ENCODE measurements around the gene CITED4. TPM values are rescaled to one million over a fixed set of nuclear protein-coding genes. Genes with fewer than 3 reads are reported as not detected.

CITED4 gene
- total RNA-seq, 1 experiment from 2014 or later: not detected

DNA sequence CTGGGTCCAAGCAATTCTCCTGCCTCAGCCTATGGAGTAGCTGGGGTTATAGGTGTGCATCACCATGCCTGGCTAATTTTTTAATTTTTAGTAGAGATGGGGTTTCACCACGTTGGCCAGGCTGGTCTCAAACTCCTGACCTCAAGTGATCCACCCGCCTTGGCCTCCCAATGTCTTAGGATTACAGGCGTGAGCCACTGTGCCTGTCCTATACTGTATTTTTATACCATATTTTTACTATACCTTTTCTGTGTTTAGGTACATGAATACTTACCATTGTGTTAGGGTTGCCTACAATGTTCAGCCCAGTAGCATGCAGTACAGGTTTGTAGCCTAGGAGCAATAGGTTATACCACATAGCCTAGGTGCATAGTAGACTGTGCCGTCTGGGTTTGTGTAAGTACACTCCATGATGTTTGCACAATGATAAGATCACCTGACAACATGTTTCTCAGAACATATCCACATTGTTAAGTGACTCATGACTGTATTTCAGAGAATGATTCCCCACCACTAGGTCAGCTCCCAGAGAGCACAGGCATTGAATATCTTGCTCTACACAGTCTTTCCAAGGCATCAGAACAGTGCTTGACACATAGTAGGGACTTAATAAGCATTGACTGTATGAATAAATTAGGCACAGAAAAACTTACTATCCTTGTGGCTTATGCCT is 6.0 kb upstream of the CITED4 start:
- Histone ChIP-seq H3K4me2 (ENCODE audit: low read depth, low read length, poor library complexity, severe bottlenecking) (no peak overlapping the region), H3K9me2 (replicated peaks; ENCODE audit: insufficient read depth, low read length) (no peaks in the 10 kb centered on the region), H3K4me3 (ENCODE audit: low read length) (no peak overlapping the region), H3K27me3 (ENCODE audit: low read length) (peaks cover 4% of the 10 kb centered on the region; the same call in 1 of the 2 replicates), H3K9me3 (ENCODE audit: low read length) (no peaks in the 10 kb centered on the region), H3K4me1 (ENCODE audit: low read length) (peaks cover 9% of the 10 kb centered on the region), H2AFZ (ENCODE audit: low read length) (no peak overlapping the region), H4K20me1 (ENCODE audit: insufficient read depth, low read depth, low read length) (no peaks in the 10 kb centered on the region), H3K9ac (ENCODE audit: low read length) (no peak overlapping the region), H3K79me2 (ENCODE audit: low read length) (no peaks in the 10 kb centered on the region), H3K27ac (ENCODE audit: low read length) (no peak overlapping the region), H3K36me3 (ENCODE audit: insufficient read depth, low read length) (no peaks in the 10 kb centered on the region)
- no peak for DNase-seq

DNA sequence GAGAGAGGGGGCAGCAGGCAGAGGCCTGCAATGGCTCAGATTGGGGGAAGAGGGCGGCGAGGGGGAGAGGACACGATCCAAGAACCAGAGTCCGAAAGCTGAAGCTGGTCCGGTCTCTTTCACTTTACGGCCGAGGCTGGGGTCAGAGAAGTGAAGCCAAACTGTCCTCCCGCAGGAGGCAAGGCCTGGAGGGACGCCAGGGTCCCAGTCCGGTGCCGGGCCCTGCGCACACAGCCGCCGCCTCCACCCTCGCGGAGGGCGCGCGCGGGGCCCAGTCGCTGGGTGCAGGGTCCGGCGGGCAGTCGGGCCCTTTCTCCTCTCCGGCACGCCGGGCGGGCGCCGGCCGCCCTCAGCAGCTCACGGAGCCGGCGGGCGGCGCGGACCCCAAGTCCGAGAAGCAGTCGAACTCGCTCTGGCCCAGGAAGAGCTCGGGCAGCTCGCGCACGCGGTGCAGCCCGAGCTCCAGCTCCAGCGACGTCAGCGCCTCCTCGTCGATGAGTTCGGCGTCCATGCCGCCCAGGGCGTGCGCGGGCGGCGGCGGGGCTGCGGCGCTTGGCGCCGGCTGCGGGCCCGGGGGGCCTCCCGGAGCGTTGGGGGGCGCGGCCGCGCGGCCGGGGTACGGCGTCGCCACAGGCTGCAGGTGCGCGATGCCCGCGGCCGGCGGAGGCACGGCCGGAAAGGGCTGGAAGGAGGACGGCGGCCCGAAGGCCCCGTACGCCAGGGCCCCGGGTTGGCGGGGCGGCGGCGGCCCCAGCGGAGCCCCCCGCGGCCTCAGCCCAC is 749 bp downstream of the CITED4 start:
- Histone ChIP-seq H3K9me2 (replicated peaks; ENCODE audit: insufficient read depth, low read length) (no peaks in the 10 kb centered on the region), H3K9ac (ENCODE audit: low read length) (no peak overlapping the region), H3K4me1 (ENCODE audit: low read length) (peaks cover 9% of the 10 kb centered on the region), H3K79me2 (ENCODE audit: low read length) (no peaks in the 10 kb centered on the region), H3K27me3 (ENCODE audit: low read length) (no peaks in the 10 kb centered on the region), H3K4me3 (ENCODE audit: low read length) (no peak overlapping the region), H2AFZ (ENCODE audit: low read length) (no peak overlapping the region), H3K27ac (ENCODE audit: low read length) (no peak overlapping the region), H4K20me1 (ENCODE audit: insufficient read depth, low read depth, low read length) (no peaks in the 10 kb centered on the region), H3K9me3 (ENCODE audit: low read length) (no peaks in the 10 kb centered on the region), H3K4me2 (ENCODE audit: low read depth, low read length, poor library complexity, severe bottlenecking) (no peak overlapping the region), H3K36me3 (ENCODE audit: insufficient read depth, low read length) (no peaks in the 10 kb centered on the region)
- no peak for DNase-seq

DNA sequence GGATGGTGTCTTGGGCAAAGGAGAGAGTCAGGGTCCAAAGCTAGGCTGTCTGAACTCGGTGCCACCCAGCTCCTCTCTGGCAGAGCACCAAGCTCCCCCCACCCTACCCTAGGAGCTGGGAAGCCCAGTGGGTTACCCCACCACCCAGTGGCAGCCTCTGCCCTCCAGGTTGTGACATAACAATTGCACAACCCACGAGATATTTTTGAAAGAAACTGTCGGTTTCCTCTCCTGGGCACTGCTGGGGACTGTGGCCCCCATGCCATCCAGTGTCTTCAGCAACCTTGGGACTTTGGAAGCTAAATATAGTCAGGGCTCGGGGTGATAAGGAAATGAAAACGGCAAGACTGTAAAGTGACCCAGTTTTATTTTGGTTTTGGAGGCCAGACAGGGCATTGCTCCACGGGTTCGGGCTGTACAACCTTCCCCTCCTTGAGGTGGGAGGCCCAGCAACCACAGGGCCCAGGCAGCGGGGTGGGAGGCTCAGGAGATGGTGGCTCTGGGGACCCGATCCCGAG is 1.4 kb downstream of the CITED4 start:
- no peak overlapping the region for H3K4me2 ChIP-seq (ENCODE audit: low read depth, low read length, poor library complexity, severe bottlenecking)
- H2AFZ ChIP-seq (ENCODE audit: low read length): no peak overlapping the region
- H3K9ac ChIP-seq (ENCODE audit: low read length): no peak overlapping the region

DNA sequence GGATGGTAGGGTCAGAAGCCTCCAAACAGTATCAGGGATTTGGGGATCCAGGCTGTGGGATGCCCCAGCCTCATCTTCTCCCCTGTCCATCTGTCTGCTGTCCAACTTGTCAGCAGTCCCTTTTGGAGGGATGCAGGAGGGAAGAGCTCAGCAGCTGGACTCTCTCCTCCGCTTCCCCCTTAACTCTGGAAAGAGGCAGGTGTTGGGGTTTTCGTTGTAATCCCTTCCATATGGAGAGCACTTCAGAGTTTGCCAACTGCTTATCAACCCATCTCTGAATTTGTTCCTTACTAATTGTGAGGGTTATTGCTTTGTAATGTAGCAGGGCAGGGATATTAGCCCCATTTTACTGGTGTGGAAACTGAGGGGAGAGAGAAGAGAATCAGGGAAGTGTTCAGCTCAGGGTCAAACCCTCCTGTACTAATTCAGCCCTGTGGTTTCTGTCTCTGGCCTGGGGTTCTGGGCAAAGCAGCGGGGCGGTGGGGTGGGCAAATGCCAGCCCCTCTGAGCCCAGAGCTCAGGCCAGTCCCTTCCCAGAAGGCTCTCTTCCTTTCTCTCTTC is 3.2 kb downstream of the CITED4 start:
- Histone ChIP-seq H3K4me1 (ENCODE audit: low read length) (peaks cover 6% of the 10 kb centered on the region), H3K9ac (ENCODE audit: low read length) (no peak overlapping the region), H3K27ac (ENCODE audit: low read length) (no peak overlapping the region), H3K79me2 (ENCODE audit: low read length) (no peaks in the 10 kb centered on the region), H3K4me3 (ENCODE audit: low read length) (no peak overlapping the region), H3K36me3 (ENCODE audit: insufficient read depth, low read length) (no peaks in the 10 kb centered on the region), H3K9me2 (replicated peaks; ENCODE audit: insufficient read depth, low read length) (no peaks in the 10 kb centered on the region), H2AFZ (ENCODE audit: low read length) (no peak overlapping the region), H3K9me3 (ENCODE audit: low read length) (no peaks in the 10 kb centered on the region), H3K4me2 (ENCODE audit: low read depth, low read length, poor library complexity, severe bottlenecking) (no peak overlapping the region), H3K27me3 (ENCODE audit: low read length) (no peaks in the 10 kb centered on the region), H4K20me1 (ENCODE audit: insufficient read depth, low read depth, low read length) (no peaks in the 10 kb centered on the region)
- no peak for DNase-seq

More for the DNA sequence above, 1.4 kb downstream of the CITED4 start:
- Histone ChIP-seq H3K4me3 (ENCODE audit: low read length) (no peak overlapping the region), H3K27me3 (ENCODE audit: low read length) (no peaks in the 10 kb centered on the region), H3K9me2 (replicated peaks; ENCODE audit: insufficient read depth, low read length) (no peaks in the 10 kb centered on the region), H3K9me3 (ENCODE audit: low read length) (no peaks in the 10 kb centered on the region), H3K27ac (ENCODE audit: low read length) (no peak overlapping the region), H3K36me3 (ENCODE audit: insufficient read depth, low read length) (no peaks in the 10 kb centered on the region), H3K4me1 (ENCODE audit: low read length) (peaks cover 9% of the 10 kb centered on the region), H3K79me2 (ENCODE audit: low read length) (no peaks in the 10 kb centered on the region), H4K20me1 (ENCODE audit: insufficient read depth, low read depth, low read length) (no peaks in the 10 kb centered on the region)
- DNase-seq: no peak

DNA sequence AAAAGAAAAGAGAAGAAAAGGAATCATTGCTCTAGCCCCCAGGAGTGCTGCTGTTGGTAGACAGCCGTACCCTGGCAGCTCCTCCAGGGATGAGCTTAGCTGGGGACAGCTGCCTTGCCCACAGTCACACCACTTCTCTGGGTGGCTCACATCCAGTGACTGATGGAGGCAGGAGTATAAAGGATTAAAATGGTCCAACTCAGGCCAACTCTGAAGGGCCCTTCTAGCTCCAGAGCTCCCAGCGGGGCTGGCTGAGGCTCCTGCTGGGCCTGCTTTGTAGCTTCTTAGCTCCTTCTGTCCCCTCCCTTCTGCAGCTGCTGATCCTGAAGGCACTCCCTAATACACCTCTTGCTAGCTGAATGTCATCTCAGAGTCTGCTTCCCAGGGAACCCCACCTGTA is 4.4 kb downstream of the CITED4 start:
- Histone ChIP-seq H3K27me3 (ENCODE audit: low read length) (no peaks in the 10 kb centered on the region), H3K9me3 (ENCODE audit: low read length) (no peaks in the 10 kb centered on the region), H3K9me2 (replicated peaks; ENCODE audit: insufficient read depth, low read length) (no peaks in the 10 kb centered on the region), H3K36me3 (ENCODE audit: insufficient read depth, low read length) (no peaks in the 10 kb centered on the region), H3K9ac (ENCODE audit: low read length) (no peak overlapping the region), H3K4me3 (ENCODE audit: low read length) (no peak overlapping the region), H2AFZ (ENCODE audit: low read length) (no peak overlapping the region), H4K20me1 (ENCODE audit: insufficient read depth, low read depth, low read length) (no peaks in the 10 kb centered on the region), H3K4me1 (ENCODE audit: low read length) (no peaks in the 10 kb centered on the region), H3K4me2 (ENCODE audit: low read depth, low read length, poor library complexity, severe bottlenecking) (no peak overlapping the region), H3K27ac (ENCODE audit: low read length) (no peak overlapping the region), H3K79me2 (ENCODE audit: low read length) (no peaks in the 10 kb centered on the region)
- DNase-seq: no peak

DNA sequence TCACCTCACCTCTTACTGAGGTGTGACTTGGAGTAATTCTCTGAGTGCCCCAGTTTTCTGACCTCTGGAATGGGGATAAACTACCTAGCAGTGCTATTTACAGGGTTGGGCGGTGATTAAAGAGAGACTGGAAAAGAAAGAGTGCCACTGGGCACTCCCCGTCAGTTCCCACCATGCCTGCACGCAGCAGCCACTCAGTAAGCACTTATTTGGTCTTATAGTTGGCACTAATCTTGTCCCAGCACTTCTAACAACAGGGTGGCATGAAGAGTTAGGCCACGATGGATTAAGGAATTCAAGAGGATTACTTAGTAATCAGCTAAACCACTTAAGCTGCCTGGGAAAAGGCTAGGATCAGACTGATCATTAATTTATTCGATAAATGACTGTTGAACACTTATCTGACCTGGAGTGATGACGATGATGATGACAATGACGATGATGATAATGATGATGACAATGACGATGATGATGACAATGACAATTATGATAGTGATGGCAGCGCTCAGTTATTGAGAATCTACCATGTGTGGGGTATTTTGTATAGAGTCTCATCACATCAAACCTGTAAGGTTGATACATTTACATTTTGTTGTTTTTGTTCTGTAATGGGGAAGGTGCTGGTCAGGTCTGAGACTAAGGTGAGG is 5.4 kb downstream of the CITED4 start:
- Histone ChIP-seq H3K27ac (ENCODE audit: low read length) (no peak overlapping the region), H4K20me1 (ENCODE audit: insufficient read depth, low read depth, low read length) (no peaks in the 10 kb centered on the region), H3K9me2 (replicated peaks; ENCODE audit: insufficient read depth, low read length) (no peaks in the 10 kb centered on the region), H3K36me3 (ENCODE audit: insufficient read depth, low read length) (no peaks in the 10 kb centered on the region), H3K4me2 (ENCODE audit: low read depth, low read length, poor library complexity, severe bottlenecking) (no peak overlapping the region), H3K9ac (ENCODE audit: low read length) (no peak overlapping the region), H3K27me3 (ENCODE audit: low read length) (no peaks in the 10 kb centered on the region), H3K9me3 (ENCODE audit: low read length) (no peaks in the 10 kb centered on the region), H3K79me2 (ENCODE audit: low read length) (no peaks in the 10 kb centered on the region), H2AFZ (ENCODE audit: low read length) (no peak overlapping the region), H3K4me3 (ENCODE audit: low read length) (no peak overlapping the region), H3K4me1 (ENCODE audit: low read length) (no peaks in the 10 kb centered on the region)
- no peak for DNase-seq

DNA sequence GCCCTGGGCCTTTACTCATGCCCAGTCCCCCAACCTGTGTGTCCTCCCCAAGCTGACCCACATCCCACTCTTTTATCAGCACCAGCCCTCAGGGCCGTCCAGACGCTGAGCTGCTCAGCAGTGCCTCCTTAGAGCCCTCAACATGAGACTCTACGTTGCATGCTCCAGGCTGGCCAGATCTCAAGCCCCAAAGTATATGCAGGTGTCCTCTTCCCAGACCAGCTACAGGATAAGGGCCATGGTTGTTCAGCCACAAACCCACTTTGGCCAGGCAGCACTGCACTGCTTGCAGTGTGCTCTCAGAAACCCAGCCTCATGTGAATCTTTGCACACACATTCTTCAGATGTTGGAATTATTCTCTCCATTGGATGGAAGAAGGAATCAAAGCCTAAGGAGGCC is 6.0 kb downstream of the CITED4 start:
- Histone ChIP-seq H3K36me3 (ENCODE audit: insufficient read depth, low read length) (no peaks in the 10 kb centered on the region), H3K27ac (ENCODE audit: low read length) (no peak overlapping the region), H3K4me1 (ENCODE audit: low read length) (no peaks in the 10 kb centered on the region), H3K27me3 (ENCODE audit: low read length) (no peaks in the 10 kb centered on the region), H3K79me2 (ENCODE audit: low read length) (no peaks in the 10 kb centered on the region), H3K9me2 (replicated peaks; ENCODE audit: insufficient read depth, low read length) (no peaks in the 10 kb centered on the region), H3K9ac (ENCODE audit: low read length) (no peak overlapping the region), H3K4me2 (ENCODE audit: low read depth, low read length, poor library complexity, severe bottlenecking) (no peak overlapping the region), H2AFZ (ENCODE audit: low read length) (no peak overlapping the region), H3K9me3 (ENCODE audit: low read length) (no peaks in the 10 kb centered on the region), H4K20me1 (ENCODE audit: insufficient read depth, low read depth, low read length) (no peaks in the 10 kb centered on the region), H3K4me3 (ENCODE audit: low read length) (no peak overlapping the region)
- no peak for DNase-seq

DNA sequence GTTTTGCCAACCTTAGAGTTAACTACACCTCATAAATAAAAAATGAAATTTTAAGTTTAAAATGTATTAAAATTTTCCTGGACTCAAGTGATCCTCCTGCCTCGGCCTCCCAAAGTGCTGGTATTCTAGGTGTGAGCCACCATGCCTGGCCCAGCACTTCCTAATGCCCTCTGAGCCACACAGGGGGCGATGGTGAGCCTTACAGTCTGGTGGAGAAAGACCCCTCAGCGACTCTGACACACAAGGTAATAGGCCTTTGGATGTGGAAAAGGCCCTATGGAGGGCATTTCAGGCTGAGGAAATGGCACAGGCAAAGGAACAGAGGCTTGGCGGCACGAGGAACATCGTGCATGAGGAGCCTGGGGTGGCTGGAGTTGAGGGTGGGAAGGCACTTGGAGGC is 6.7 kb downstream of the CITED4 start:
- DNase-seq: peak; percentile 71
- no peaks in the 10 kb centered on the region for H4K20me1 ChIP-seq (ENCODE audit: insufficient read depth, low read depth, low read length)
- no peak overlapping the region for H3K9ac ChIP-seq (ENCODE audit: low read length)
- H3K9me3 ChIP-seq (ENCODE audit: low read length): no peaks in the 10 kb centered on the region
- H3K4me1 ChIP-seq (ENCODE audit: low read length): no peaks in the 10 kb centered on the region
- no peak overlapping the region for H2AFZ ChIP-seq (ENCODE audit: low read length)
- H3K4me2 ChIP-seq (ENCODE audit: low read depth, low read length, poor library complexity, severe bottlenecking): no peak overlapping the region
- H3K4me3 ChIP-seq (ENCODE audit: low read length): no peak overlapping the region
- H3K27ac ChIP-seq (ENCODE audit: low read length): no peak overlapping the region
- H3K79me2 ChIP-seq (ENCODE audit: low read length): no peaks in the 10 kb centered on the region
- no peaks in the 10 kb centered on the region for H3K36me3 ChIP-seq (ENCODE audit: insufficient read depth, low read length)
- H3K27me3 ChIP-seq (ENCODE audit: low read length): no peaks in the 10 kb centered on the region
- no peaks in the 10 kb centered on the region for H3K9me2 ChIP-seq (replicated peaks; ENCODE audit: insufficient read depth, low read length)

Data from Karpas-422 (cell line).